K562 (cell line): ENCODE measurements around the gene TMEM170A. TPM values are rescaled to one million over a fixed set of nuclear protein-coding genes. Genes with fewer than 3 reads are reported as not detected.

Experiments
- ATF6 ChIP-seq: sonication (generic); formaldehyde crosslinking; IDR thresholded peaks from 2 replicates; pipeline ENCODE4 v1.4.0; 2020; ENCODE audit warnings: mild to moderate bottlenecking, missing genetic modification reagents
- ESRRB ChIP-seq: fragments of 250-450 bp; sonication (Bioruptor Pico); IDR thresholded peaks from 2 replicates; pipeline ENCODE4 v1.5.0; 2020; ENCODE audit warnings: mild to moderate bottlenecking, moderate library complexity, borderline replicate concordance
- GATAD2A ChIP-seq: fragments of 450-650 bp; IDR thresholded peaks from 2 replicates; pipeline ENCODE4 v1.6.1; 2017
- KDM2B ChIP-seq: fragments of 250-450 bp; sonication (Bioruptor Pico); IDR thresholded peaks from 2 replicates; pipeline ENCODE4 v1.8.0; 2021; ENCODE audit warnings: mild to moderate bottlenecking, moderate library complexity
- KHSRP ChIP-seq: fragments of 450-650 bp; IDR thresholded peaks from 2 replicates; pipeline ENCODE4 v1.6.1; 2017
- KLF1 ChIP-seq: fragments of 450-650 bp; IDR thresholded peaks from 2 replicates; pipeline ENCODE4 v1.6.1; 2016; ENCODE audit warnings: missing genetic modification characterization, missing compliant biosample characterization
- MBD2 ChIP-seq: sonication (generic); IDR thresholded peaks from 2 replicates; pipeline ENCODE4 v1.6.1; 2016; ENCODE audit warnings: low read depth, borderline replicate concordance
- NCOA1 ChIP-seq: fragments of 450-650 bp; IDR thresholded peaks from 2 replicates; pipeline ENCODE4 v1.6.1; 2016; ENCODE audit warnings: low read depth
- NFYB ChIP-seq: IDR thresholded peaks from 2 replicates; pipeline ENCODE4 v1.6.1; 2011; ENCODE audit warnings: mild to moderate bottlenecking, moderate library complexity; ENCODE audit not compliant: insufficient read length; ENCODE audit errors: extremely low read depth
- NR2C2 ChIP-seq, 2 experiments: fragments of 200-800 bp in 1 of 2; sonication (Bioruptor generic) in 1 of 2; sonication (generic) in 1 of 2; formaldehyde crosslinking in 1 of 2; IDR thresholded peaks; 2 replicates each; pipeline versions ENCODE4 v1.6.1 to v1.8.0; 2016 to 2022; ENCODE audit warnings: mild to moderate bottlenecking in 1 of 2, missing compliant biosample characterization in 1 of 2, missing genetic modification characterization in 1 of 2, missing genetic modification reagents in 1 of 2
- SIRT6 ChIP-seq: IDR thresholded peaks from one replicate; pipeline ENCODE4 v1.6.1; 2012; ENCODE audit warnings: low read depth, mild to moderate bottlenecking, control low read depth, inconsistent platforms, low read length, moderate library complexity
- SNRNP70 ChIP-seq: fragments of 200-400 bp; formaldehyde crosslinking; optimal IDR thresholded peaks from 2 replicates; pipeline ENCODE3; 2017; ENCODE audit warnings: low read depth, low read length
- ZBTB2 ChIP-seq: fragments of 450-650 bp; IDR thresholded peaks from 2 replicates; pipeline ENCODE4 v1.6.1; 2016; ENCODE audit warnings: antibody characterized with exemption
- ZNF124 ChIP-seq: sonication (generic); formaldehyde crosslinking; IDR thresholded peaks from 2 replicates; pipeline ENCODE4 v1.8.1; 2022; ENCODE audit warnings: missing genetic modification reagents
- ZNF318 ChIP-seq, 2 experiments: fragments of 450-650 bp; IDR thresholded peaks; 2 replicates each; pipeline ENCODE4 v1.6.1; 2016; ENCODE audit warnings: mild to moderate bottlenecking in 2 of 2, borderline replicate concordance in 1 of 2, low read depth in 1 of 2, moderate library complexity in 1 of 2
- polyA plus RNA-seq, 8 experiments: library from polyadenylated mRNA; depleted of rRNA in 4 of 8; stranded (reverse) in 5 of 8; unstranded in 3 of 8; fragments of >200 nt; fragmentation: Nextera tagmentation in 2 of 8; fragmentation: Illumina TruSeq in 1 of 8; extraction: Ambion mirVana in 2 of 8; extraction: Trizol in 1 of 8; gene quantifications; 2 replicates each; pipeline versions ENCODE4 v1.2.1 to v1.2.3, GENCODE V29; 2011 to 2014; ENCODE audit warnings: inconsistent platforms in 1 of 8, missing spikeins in 1 of 8
- total RNA-seq, 7 experiments: library from RNA; depleted of rRNA in 6 of 7; stranded (reverse); fragments of >200 nt in 6 of 7; fragmentation: Illumina TruSeq in 2 of 7; extraction: Trizol in 2 of 7; gene quantifications; 2 replicates each; pipeline versions ENCODE4 v1.2.1 to v1.2.3, GENCODE V29; 2011 to 2021; ENCODE audit warnings: low replicate concordance in 1 of 7

Gene TMEM170A
- total and polyA plus RNA-seq, 9 of the 15 experiments (the other 6 are each of a cell fraction or from before 2014, with no cell fraction given): 6.1 to 30.2 (median 15.0) TPM

GRCh38 chr16:75432828-75433731, 31.4 kb downstream of the TMEM170A start, which contains the start of gene CFDP1 (continued):
- TF ChIP-seq ZNF318 (IDR thresholded peaks at IDR 0.05; ENCODE audit: borderline replicate concordance in 1 of 2, low read depth in 1 of 2): no peak
- no peak for TF ChIP-seq NFYB
- TF ChIP-seq SIRT6: no peak
- no peak for TF ChIP-seq ZBTB2
- 0 out of 2 replicates have a peak, but pooled peaks have one; percentile 19 for TF ChIP-seq NR2C2 (CRISPR knock-in tag; IDR thresholded peaks at IDR 0.05)
- TF ChIP-seq NR2C2 (tag; IDR thresholded peaks at IDR 0.05): peak; percentile 88
- TF ChIP-seq NCOA1: no peak
- no peak for TF ChIP-seq MBD2
- no peak for TF ChIP-seq ESRRB (CRISPR knock-in tag)
- TF ChIP-seq SNRNP70: no peak
- TF ChIP-seq ATF6 (CRISPR knock-in tag): peak; percentile 89
- TF ChIP-seq KHSRP: no peak
- TF ChIP-seq GATAD2A: no peak
- TF ChIP-seq KLF1 (tag): peak; percentile 75
- no peak for TF ChIP-seq KDM2B (CRISPR knock-in tag)
- TF ChIP-seq ZNF124 (CRISPR knock-in tag): no peak
